KMS-11 (cell line): Measurements from ENCODE around the gene MRM1.

ENCODE experiments used
- H2AFZ ChIP-seq: fragments of 200-600 bp; sonication (generic); 2 replicates; pipeline ENCODE4 v1.6.1; 2016; ENCODE audit warnings: antibody characterized with exemption, mixed run types, low read depth
- H3K27ac ChIP-seq: fragments of 200-600 bp; sonication (generic); 2 replicates; pipeline ENCODE4 v1.6.1; 2016; ENCODE audit warnings: mild to moderate bottlenecking, mixed run types
- H3K27me3 ChIP-seq: fragments of 200-600 bp; sonication (generic); 2 replicates; pipeline ENCODE4 v1.6.1; 2017; ENCODE audit warnings: mild to moderate bottlenecking, low read depth, mixed run types, moderate library complexity; ENCODE audit not compliant: insufficient read depth
- H3K36me3 ChIP-seq: fragments of 200-600 bp; sonication (generic); 2 replicates; pipeline ENCODE4 v1.6.1; 2017; ENCODE audit warnings: mild to moderate bottlenecking, mixed run types; ENCODE audit not compliant: insufficient read depth
- H3K4me1 ChIP-seq: fragments of 200-600 bp; sonication (generic); 2 replicates; pipeline ENCODE4 v1.6.1; 2016; ENCODE audit warnings: mild to moderate bottlenecking, low read depth, mixed run types; ENCODE audit not compliant: poor library complexity, severe bottlenecking
- H3K4me2 ChIP-seq: fragments of 200-600 bp; sonication (generic); 2 replicates; pipeline ENCODE4 v1.7.0; 2016; ENCODE audit warnings: mild to moderate bottlenecking, mixed run types
- H3K4me3 ChIP-seq: fragments of 200-600 bp; sonication (generic); IDR thresholded peaks from 2 replicates; pipeline ENCODE4 v1.6.1; 2017; ENCODE audit warnings: low read depth, low read length, mixed read lengths; ENCODE audit not compliant: insufficient read depth
- H3K79me2 ChIP-seq: fragments of 200-600 bp; sonication (generic); 2 replicates; pipeline ENCODE4 v1.6.1; 2016; ENCODE audit warnings: low read depth, mixed run types; ENCODE audit not compliant: insufficient read depth
- H3K9ac ChIP-seq: fragments of 200-600 bp; sonication (generic); 2 replicates; pipeline ENCODE4 v1.6.1; 2016; ENCODE audit warnings: mild to moderate bottlenecking, mixed run types
- H4K20me1 ChIP-seq: fragments of 200-600 bp; sonication (generic); 2 replicates; pipeline ENCODE4 v1.6.1; 2016; ENCODE audit warnings: mild to moderate bottlenecking, mixed run types; ENCODE audit not compliant: insufficient read depth
- CTCF ChIP-seq: fragments of 200-600 bp; sonication (generic); conservative IDR thresholded peaks from 2 replicates; pipeline ENCODE4 v1.6.1; 2017; ENCODE audit warnings: low read depth, mild to moderate bottlenecking, antibody characterized with exemption, low read length, moderate library complexity, mixed read lengths

The MRM1 gene, protein sequence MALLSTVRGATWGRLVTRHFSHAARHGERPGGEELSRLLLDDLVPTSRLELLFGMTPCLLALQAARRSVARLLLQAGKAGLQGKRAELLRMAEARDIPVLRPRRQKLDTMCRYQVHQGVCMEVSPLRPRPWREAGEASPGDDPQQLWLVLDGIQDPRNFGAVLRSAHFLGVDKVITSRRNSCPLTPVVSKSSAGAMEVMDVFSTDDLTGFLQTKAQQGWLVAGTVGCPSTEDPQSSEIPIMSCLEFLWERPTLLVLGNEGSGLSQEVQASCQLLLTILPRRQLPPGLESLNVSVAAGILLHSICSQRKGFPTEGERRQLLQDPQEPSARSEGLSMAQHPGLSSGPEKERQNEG

DNA sequence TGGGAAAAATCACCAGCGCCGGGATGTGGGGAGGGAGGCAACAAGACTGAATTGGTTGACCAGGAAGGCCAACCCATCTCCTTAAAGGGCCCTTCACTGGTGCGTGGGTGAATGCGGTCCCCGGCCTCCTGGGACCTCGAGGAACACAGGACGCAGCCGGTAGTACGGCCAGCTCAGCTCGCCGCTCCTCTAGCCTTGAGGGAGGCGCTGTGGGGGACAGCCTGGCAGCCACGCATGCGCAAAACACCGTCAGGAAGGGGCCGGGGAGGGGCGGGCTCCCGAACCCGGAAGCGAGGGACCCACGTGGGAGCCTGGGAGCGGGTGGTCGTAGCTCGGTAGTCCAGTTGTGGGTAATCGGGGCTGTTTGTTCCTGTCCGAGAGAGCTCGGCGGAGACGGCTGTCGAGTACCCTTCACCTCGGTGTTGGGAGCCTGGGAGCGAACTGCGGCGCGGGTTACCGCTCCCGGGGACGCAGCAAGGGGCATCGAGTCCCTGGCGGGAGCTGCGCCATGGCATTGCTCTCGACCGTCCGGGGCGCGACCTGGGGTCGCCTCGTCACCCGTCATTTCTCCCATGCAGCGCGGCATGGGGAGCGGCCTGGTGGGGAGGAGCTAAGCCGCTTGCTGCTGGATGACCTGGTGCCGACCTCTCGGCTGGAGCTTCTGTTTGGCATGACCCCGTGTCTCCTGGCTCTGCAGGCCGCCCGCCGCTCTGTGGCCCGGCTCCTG is at the start of gene MRM1:
MRM1 (plus strand) TSS at position 281 of the 727 bp plus-strand sequence; CDS start at position 509, 228 bp downstream.
- H3K27me3 ChIP-seq: no peaks in the 10 kb centered on the region
- no peak within 1 kb of the TSS for H3K4me3 ChIP-seq
- peaks cover 28% of the 10 kb centered on the region; the same call in 1 of the 2 replicates for H3K79me2 ChIP-seq
- H3K4me2 ChIP-seq: peak within 1 kb of the TSS; percentile 98
- no peak for TF ChIP-seq CTCF
- H3K36me3 ChIP-seq: no peaks in the 10 kb centered on the region
- H2AFZ ChIP-seq: peak within 1 kb of the TSS; percentile 69
- peak within 1 kb of the TSS; percentile 80 for H3K27ac ChIP-seq
- H3K4me1 ChIP-seq: peaks cover 21% of the 10 kb centered on the region
- H4K20me1 ChIP-seq: no peaks in the 10 kb centered on the region
- peak within 1 kb of the TSS; percentile 93 for H3K9ac ChIP-seq

GRCh38 chr17:36553459-36553858 is 47.9 kb upstream of the MRM1 start:
- H3K4me1 ChIP-seq: peaks cover 27% of the 10 kb centered on the region

GRCh38 chr17:36566081-36566480 is 35.3 kb upstream of the MRM1 start:
- Histone ChIP-seq H3K4me3 (no peak overlapping the region), H4K20me1 (no peaks in the 10 kb centered on the region), H3K4me2 (no peak overlapping the region), H3K4me1 (no peaks in the 10 kb centered on the region), H3K79me2 (0 out of 2 replicates have a peak, but pooled peaks cover 5% of the 10 kb centered on the region), H3K27ac (no peak overlapping the region), H3K27me3 (no peaks in the 10 kb centered on the region), H3K9ac (no peak overlapping the region), H2AFZ (no peak overlapping the region), H3K36me3 (no peaks in the 10 kb centered on the region; the same call in 1 of the 2 replicates)
- no peak for TF ChIP-seq CTCF

More at GRCh38 chr17:36553459-36553858, 47.9 kb upstream of the MRM1 start:
- Histone ChIP-seq H3K27ac (no peak overlapping the region), H3K9ac (no peak overlapping the region), H3K36me3 (no peaks in the 10 kb centered on the region), H4K20me1 (peaks cover 10% of the 10 kb centered on the region; the same call in 1 of the 2 replicates), H3K4me3 (no peak overlapping the region), H3K79me2 (peaks cover 64% of the 10 kb centered on the region), H2AFZ (no peak overlapping the region), H3K4me2 (no peak overlapping the region), H3K27me3 (no peaks in the 10 kb centered on the region)
- no peak for TF ChIP-seq CTCF

DNA sequence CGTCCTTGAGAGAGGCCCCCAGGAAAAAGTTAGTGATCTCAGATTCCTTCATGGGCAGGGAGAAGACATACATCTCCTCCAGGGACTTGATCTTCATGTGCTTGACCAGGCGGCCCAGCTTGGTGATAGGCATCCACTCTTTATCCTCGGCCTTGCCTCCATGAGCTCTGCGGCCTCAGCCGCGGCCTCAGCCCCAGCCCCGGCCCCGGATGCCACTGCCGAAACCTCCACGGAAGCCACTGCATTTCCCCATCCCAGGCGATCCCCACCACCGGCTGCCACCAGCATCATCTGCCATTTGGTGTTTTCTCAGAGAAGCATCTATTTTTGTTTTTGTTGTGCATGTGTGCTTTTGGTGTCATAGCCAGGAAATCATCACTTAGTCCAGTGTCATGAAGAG is 26.4 kb upstream of the MRM1 start:
- H2AFZ ChIP-seq: no peak overlapping the region
- H3K4me1 ChIP-seq: no peaks in the 10 kb centered on the region
- no peak overlapping the region for H3K27ac ChIP-seq
- no peaks in the 10 kb centered on the region for H3K27me3 ChIP-seq
- H4K20me1 ChIP-seq: no peaks in the 10 kb centered on the region
- H3K36me3 ChIP-seq: no peaks in the 10 kb centered on the region
- H3K4me2 ChIP-seq: no peak overlapping the region
- TF ChIP-seq CTCF: no peak
- no peaks in the 10 kb centered on the region; the same call in 1 of the 2 replicates for H3K79me2 ChIP-seq
- H3K4me3 ChIP-seq: no peak overlapping the region
- no peak overlapping the region for H3K9ac ChIP-seq
